ENCODE data around the gene SGPL1.
"Not testable (repeated sequence)": the region's sequence is repeated elsewhere in the genome, so short reads cannot be mapped to it uniquely, and the experiment has no call there.

SGPL1 gene, protein sequence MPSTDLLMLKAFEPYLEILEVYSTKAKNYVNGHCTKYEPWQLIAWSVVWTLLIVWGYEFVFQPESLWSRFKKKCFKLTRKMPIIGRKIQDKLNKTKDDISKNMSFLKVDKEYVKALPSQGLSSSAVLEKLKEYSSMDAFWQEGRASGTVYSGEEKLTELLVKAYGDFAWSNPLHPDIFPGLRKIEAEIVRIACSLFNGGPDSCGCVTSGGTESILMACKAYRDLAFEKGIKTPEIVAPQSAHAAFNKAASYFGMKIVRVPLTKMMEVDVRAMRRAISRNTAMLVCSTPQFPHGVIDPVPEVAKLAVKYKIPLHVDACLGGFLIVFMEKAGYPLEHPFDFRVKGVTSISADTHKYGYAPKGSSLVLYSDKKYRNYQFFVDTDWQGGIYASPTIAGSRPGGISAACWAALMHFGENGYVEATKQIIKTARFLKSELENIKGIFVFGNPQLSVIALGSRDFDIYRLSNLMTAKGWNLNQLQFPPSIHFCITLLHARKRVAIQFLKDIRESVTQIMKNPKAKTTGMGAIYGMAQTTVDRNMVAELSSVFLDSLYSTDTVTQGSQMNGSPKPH

DNA sequence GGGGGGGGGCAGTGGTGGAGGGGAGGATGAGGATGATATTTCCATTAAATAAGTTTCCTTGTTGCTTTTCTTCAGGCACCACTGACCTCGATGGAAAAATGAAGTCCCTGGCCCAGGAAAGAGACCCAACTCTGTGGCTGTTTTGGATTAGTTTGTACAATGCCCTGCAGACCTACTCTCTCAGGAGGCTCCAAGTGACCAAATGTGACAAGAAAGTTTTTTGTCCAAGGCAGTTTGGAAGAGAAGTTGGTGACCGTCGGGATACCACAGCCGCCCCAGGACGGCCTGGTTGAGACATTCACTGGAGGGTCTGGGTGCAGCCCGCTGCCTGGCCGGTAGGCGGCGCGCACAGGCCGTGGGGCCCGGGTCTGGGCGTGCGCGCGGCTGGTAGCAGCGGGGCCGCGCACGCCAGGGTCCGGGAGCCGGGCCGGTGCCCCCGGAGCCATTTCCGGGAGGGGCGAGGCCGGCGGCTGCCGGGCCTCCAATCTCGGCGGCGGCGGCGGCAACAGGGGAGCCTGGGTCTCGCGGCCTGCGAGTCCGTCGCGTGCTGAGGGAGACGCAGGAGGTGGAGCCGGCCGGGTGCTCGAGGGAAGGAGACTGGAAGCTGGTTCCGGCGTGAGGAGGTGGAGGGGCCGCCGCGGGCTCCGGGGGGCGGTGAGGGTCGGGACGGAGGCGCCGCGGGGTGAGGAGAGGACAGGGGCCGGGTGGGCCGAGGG is at the start of gene SGPL1:
Gene SGPL1 (plus strand): TSS at position 445 of the 716 bp plus-strand sequence. CDS start 906 bp downstream, outside the sequence.
- TF ChIP-seq, protein P1, sequence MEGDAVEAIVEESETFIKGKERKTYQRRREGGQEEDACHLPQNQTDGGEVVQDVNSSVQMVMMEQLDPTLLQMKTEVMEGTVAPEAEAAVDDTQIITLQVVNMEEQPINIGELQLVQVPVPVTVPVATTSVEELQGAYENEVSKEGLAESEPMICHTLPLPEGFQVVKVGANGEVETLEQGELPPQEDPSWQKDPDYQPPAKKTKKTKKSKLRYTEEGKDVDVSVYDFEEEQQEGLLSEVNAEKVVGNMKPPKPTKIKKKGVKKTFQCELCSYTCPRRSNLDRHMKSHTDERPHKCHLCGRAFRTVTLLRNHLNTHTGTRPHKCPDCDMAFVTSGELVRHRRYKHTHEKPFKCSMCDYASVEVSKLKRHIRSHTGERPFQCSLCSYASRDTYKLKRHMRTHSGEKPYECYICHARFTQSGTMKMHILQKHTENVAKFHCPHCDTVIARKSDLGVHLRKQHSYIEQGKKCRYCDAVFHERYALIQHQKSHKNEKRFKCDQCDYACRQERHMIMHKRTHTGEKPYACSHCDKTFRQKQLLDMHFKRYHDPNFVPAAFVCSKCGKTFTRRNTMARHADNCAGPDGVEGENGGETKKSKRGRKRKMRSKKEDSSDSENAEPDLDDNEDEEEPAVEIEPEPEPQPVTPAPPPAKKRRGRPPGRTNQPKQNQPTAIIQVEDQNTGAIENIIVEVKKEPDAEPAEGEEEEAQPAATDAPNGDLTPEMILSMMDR (IDR thresholded peaks at IDR 0.05; ENCODE audit: borderline replicate concordance, control extremely low read depth, extremely low read depth, insufficient read depth, missing control alignments) = peak; percentile 100
- in situ Hi-C loops (cut with MboI; ENCODE audit: low sequenced_read_pairs, unreplicated experiment) = no loop called here
- peak; percentile 98 for DNase-seq (ENCODE audit: low spot score)

DNA sequence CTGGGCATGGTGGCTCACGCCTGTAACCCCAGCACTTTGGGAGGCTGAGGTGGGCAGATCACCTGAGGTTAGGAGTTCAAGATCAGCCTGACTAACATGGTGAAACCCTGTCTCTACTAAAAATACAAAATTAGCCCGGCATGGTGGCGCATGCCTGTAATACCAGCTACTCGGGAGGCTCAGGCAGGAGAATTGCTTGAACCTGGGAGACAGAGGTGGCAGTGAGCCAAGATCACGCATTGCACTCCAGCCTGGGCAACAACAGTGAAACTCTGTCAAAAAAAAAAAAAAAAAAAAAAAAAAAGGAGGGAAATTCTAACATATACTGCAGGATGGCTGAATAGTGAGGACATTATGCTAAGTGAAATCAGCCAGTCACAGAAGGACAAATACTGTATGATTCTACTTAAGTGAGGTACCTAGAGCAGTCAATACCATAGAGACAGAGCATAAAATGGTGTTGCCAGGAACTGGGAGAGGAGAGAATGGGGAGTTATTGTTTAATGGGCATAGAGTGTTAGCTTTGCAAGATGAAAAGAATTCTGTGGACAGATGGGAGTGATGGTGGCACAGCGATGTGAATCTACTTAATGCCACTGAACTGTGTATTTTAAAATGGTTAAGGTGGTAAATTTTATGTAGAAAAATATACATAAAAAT is 47.6 kb upstream of the SGPL1 start:
- in situ Hi-C loops (cut with MboI; ENCODE audit: low sequenced_read_pairs, unreplicated experiment) = loop anchor here (10.0 to 25.0 kb wide), 2 partner anchors 213 to 306 kb away; no protein-coding TSS in a partner anchor
- DNase-seq (ENCODE audit: low spot score) = not testable (repeated sequence)

DNA sequence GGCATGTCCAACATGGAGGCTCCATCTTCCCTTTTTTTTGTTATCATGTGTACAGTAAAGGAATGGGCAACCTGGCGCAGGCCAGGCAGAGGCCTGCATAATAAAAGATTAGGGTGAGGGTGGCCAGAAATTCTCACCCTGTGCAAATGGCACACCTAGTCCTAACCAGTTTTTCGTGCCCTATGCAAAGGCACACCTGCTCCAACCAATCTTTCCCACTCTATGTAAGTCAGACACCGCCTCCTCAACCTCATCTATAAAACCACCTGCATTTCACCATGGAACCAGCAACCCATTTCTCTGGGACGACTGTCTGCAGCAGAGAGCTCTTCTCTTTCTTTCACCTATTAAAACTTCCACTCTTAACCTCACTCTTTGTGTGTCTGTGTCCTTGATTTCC is 46.6 kb upstream of the SGPL1 start:
- TF ChIP-seq, protein P1 (IDR thresholded peaks at IDR 0.05; ENCODE audit: borderline replicate concordance, control extremely low read depth, extremely low read depth, insufficient read depth, missing control alignments) = no peak
- DNase-seq (ENCODE audit: low spot score) = no peak
- in situ Hi-C loops (cut with MboI; ENCODE audit: low sequenced_read_pairs, unreplicated experiment) = loop anchor here (10.0 to 25.0 kb wide), 2 partner anchors 214 to 307 kb away; no protein-coding TSS in a partner anchor

DNA sequence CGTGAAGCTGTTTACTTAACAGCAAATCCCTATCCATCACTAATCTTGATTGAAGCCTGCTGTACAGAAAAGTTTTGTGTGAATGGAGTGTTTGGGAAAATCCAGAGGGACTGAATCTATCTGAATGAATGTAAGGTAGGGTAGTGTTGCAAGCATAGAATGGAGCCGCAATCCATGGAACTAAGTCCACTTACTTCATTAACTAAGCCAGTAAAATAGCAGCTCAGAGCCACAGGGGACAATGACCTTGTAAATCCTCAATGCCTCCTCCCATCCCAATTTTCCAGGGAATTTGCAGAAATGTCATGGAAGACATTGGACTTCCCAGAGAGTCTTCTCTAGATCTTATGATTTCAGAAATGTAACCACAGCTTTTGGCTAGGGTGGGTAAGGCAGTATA is 45.7 kb upstream of the SGPL1 start:
- TF ChIP-seq, protein P1 (IDR thresholded peaks at IDR 0.05; ENCODE audit: borderline replicate concordance, control extremely low read depth, extremely low read depth, insufficient read depth, missing control alignments) = no peak
- peak; percentile 5 for DNase-seq (ENCODE audit: low spot score)
- in situ Hi-C loops (cut with MboI; ENCODE audit: low sequenced_read_pairs, unreplicated experiment) = loop anchor here (25.0 kb wide), 1 partner anchor 308 kb away; no protein-coding TSS in a partner anchor

DNA sequence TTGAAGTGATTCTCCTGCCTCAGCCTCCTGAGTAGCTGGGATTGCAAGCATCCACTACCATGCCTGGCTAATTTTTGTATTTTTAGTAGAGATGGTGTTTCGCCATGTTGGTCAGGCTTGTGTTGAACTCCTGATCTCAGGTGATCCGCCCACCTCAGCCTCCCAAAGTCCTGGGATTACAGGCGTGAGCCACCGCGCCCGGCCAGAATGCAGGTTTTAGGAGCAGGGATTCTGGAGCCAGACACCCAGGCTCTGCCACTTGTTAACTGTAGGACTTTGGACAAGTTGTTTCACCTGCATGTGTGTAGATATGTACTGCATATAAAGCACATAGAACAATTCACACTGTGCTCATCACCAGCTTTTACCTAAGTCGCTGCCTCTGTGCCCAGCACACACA is 45.2 kb upstream of the SGPL1 start:
- DNase-seq (ENCODE audit: low spot score) = not testable (repeated sequence)
- in situ Hi-C loops (cut with MboI; ENCODE audit: low sequenced_read_pairs, unreplicated experiment) = loop anchor here (25.0 kb wide), 1 partner anchor 308 kb away; no protein-coding TSS in a partner anchor

DNA sequence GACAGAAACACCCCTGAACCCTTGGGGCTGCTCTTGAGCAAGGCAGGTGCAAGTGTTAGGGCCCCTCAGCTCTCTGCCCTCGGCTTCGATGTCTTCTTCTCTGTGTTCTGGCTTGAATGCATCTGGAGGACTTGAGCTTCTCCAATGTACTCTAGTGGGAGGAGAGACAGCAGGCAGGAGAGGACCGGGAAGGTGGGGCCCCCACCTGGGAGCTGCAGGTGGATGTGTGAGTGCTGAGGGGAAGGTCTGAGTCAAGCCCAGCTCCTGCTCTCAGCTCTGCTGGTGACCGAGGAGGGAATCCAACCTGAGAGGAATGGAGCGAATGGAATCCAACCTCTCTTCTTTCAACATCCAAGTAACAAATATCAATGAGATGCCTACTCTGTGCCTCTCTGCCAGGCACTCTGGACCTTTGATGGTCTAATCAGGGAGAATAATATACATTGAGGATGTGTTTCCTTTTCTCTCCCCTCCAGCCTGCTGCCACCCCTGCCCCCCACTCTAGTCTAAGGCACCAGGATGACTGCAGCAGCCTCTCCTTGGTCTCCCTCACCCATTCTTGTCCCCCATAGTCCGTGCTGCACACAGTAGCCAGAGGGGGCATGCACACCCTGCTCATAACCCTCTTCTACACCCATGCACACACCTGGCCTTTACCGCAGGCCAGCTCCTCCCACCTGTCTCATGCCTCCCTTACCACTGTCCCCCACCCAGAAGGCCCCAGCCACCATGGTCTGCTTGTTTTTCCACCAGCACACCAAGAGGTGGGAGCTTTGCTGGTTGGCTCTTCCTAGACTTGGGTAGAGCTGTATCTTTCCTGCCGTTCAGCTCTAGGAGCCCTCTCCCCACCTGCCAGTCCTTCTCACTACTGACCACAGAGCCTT is 44.2 kb upstream of the SGPL1 start:
- TF ChIP-seq, protein P1 (IDR thresholded peaks at IDR 0.05; ENCODE audit: borderline replicate concordance, control extremely low read depth, extremely low read depth, insufficient read depth, missing control alignments) = no peak
- in situ Hi-C loops (cut with MboI; ENCODE audit: low sequenced_read_pairs, unreplicated experiment) = loop anchor here (25.0 kb wide), 1 partner anchor 309 kb away; no protein-coding TSS in a partner anchor
- peak; percentile 11 for DNase-seq (ENCODE audit: low spot score)
